HepG2 (cell line): ENCODE measurements around the gene BFAR. TPM values are rescaled to one million over a fixed set of nuclear protein-coding genes. Genes with fewer than 3 reads are reported as not detected.
A peak's percentile ranks its signal among the peaks of the same experiment; 100 is the strongest.

Source experiments
- ATAC-seq: fragments of 200-7000 bp; cut with Tn5 transposase; 3 replicates; pipeline ENCODE4 v1.9.1; 2020; ENCODE audit warnings: mild to moderate bottlenecking, moderate library complexity
- BruUV-seq: library from RNA; stranded (reverse); fragments of 400-500 nt; replicated peaks from 2 replicates; lab custom pipeline; 2021; lab: Mats Ljungman, UMichigan
- CTCF ChIA-PET: fragments of 300-600 bp; formaldehyde crosslinking; extraction: SDS; loops from one replicate; lab custom pipeline; 2021; ENCODE audit warnings: low total read pairs, inconsistent platforms, low intra/inter-chr PET ratio; lab: Yijun Ruan, JAX
- POLR2A ChIA-PET: fragments of 350-600 bp; sonication (Branson Sonifier 250); formaldehyde crosslinking; loops from one replicate; lab custom pipeline; 2020; ENCODE audit warnings: antibody characterized with exemption, inconsistent platforms; lab: Yijun Ruan, JAX
- DNase-seq: peaks from one replicate; pipeline ENCODE4 v3.0.0-alpha.2; 2015; ENCODE audit warnings: low spot score
- FAIRE-seq: peaks from 3 replicates; lab custom pipeline; 2011; peaks lifted over from hg19 to GRCh38; lab: Jason Lieb, UNC
- H2AFZ ChIP-seq: one replicate; pipeline ENCODE4 v1.6.1; 2011; ENCODE audit warnings: low read length, inconsistent platforms
- H3K27ac ChIP-seq: fragments of 300-600 bp; 3 replicates; pipeline ENCODE4 v1.8.0; 2011; ENCODE audit warnings: mixed run types, mild to moderate bottlenecking, mixed read lengths, low read length, inconsistent platforms; ENCODE audit not compliant: insufficient read depth; ENCODE audit errors: extremely low read length
- H3K27me3 ChIP-seq, 2 experiments: fragments of 200-600 bp in 1 of 2; 2 replicates in 1 of 2; 3 replicates in 1 of 2; pipeline versions ENCODE4 v1.6.0 to v1.8.0; 2011; ENCODE audit warnings: low read length in 2 of 2, mild to moderate bottlenecking in 2 of 2, moderate library complexity in 2 of 2, inconsistent platforms in 1 of 2; ENCODE audit not compliant: insufficient read depth in 2 of 2, control insufficient read depth in 1 of 2
- H3K36me3 ChIP-seq, 2 experiments: fragments of 200-600 bp in 1 of 2; replicated peaks in 1 of 2; 2 replicates in 1 of 2; 3 replicates in 1 of 2; pipeline versions ENCODE4 v1.5.1 to v1.8.0; 2011; ENCODE audit warnings: low read length in 2 of 2, inconsistent platforms in 1 of 2; ENCODE audit not compliant: insufficient read depth in 2 of 2, control insufficient read depth in 1 of 2
- H3K4me1 ChIP-seq: 2 replicates; pipeline ENCODE4 v1.5.1; 2012; ENCODE audit warnings: low read length, inconsistent platforms; ENCODE audit not compliant: insufficient read depth
- H3K4me2 ChIP-seq: 2 replicates; pipeline ENCODE4 v1.6.0; 2011; ENCODE audit warnings: low read depth, low read length, inconsistent platforms
- H3K4me3 ChIP-seq, 3 experiments: fragments of 200-600 bp in 1 of 3; sonication (generic), shearing (Covaris generic) in 1 of 3; replicated peaks in 1 of 3; 2 replicates each; pipeline ENCODE4 v1.5.1; 2011 to 2016; ENCODE audit warnings: low read length in 3 of 3, inconsistent platforms in 2 of 3, low read depth in 2 of 3, mild to moderate bottlenecking in 2 of 3, control low read depth in 1 of 3, mixed read lengths in 1 of 3; ENCODE audit not compliant: insufficient read depth in 1 of 3
- H3K79me2 ChIP-seq: one replicate; pipeline ENCODE4 v1.6.1; 2011; ENCODE audit warnings: low read length, inconsistent platforms; ENCODE audit not compliant: insufficient read depth
- H3K9ac ChIP-seq: 2 replicates; pipeline ENCODE4 v1.6.0; 2011; ENCODE audit warnings: mild to moderate bottlenecking, low read depth, low read length, inconsistent platforms; ENCODE audit not compliant: insufficient read depth
- H3K9me3 ChIP-seq: 2 replicates; pipeline ENCODE4 v1.5.1; 2012; ENCODE audit warnings: mild to moderate bottlenecking, low read length
- H4K20me1 ChIP-seq: 2 replicates; pipeline ENCODE4 v1.6.0; 2011; ENCODE audit warnings: inconsistent platforms, mild to moderate bottlenecking, low read length, moderate library complexity; ENCODE audit not compliant: insufficient read depth
- MEIS1 ChIP-seq: sonication (generic); formaldehyde crosslinking; IDR thresholded peaks from 2 replicates; pipeline ENCODE4 v1.9.0; 2021; ENCODE audit warnings: mild to moderate bottlenecking, missing genetic modification reagents, moderate library complexity, borderline replicate concordance
- ONECUT2 ChIP-seq: sonication (generic); formaldehyde crosslinking; IDR thresholded peaks from 2 replicates; pipeline ENCODE4 v1.4.0; 2020; ENCODE audit warnings: missing genetic modification reagents
- PRMT3 ChIP-seq: sonication (generic); formaldehyde crosslinking; IDR thresholded peaks from 2 replicates; pipeline ENCODE4 v1.8.1; 2022; ENCODE audit warnings: low read depth, mild to moderate bottlenecking, moderate library complexity, missing genetic modification reagents, borderline replicate concordance
- ZNF558 ChIP-seq: sonication (generic); formaldehyde crosslinking; IDR thresholded peaks from 2 replicates; pipeline ENCODE4 v1.9.0; 2022; ENCODE audit warnings: mild to moderate bottlenecking, missing genetic modification reagents, borderline replicate concordance
- ZNF652 ChIP-seq: IDR thresholded peaks from 2 replicates; pipeline ENCODE4 v1.6.1; 2016; ENCODE audit warnings: low read depth, borderline replicate concordance
- ZNF772 ChIP-seq: sonication (generic); formaldehyde crosslinking; IDR thresholded peaks from 2 replicates; pipeline ENCODE4 v1.5.0; 2020; ENCODE audit warnings: mild to moderate bottlenecking, missing genetic modification reagents
- WGBS: methylation state at CpG from one replicate; pipeline ENCODE4 v1.1.6; 2017; ENCODE audit warnings: low lambda C conversion rate; 5-methylcytosine and 5-hydroxymethylcytosine counted together
- in situ Hi-C: cut with HindIII; loops from 2 replicates; pipeline ENCODE4 v1.10.0; 2017; ENCODE audit warnings: low pct_unique_long_range_greater_than_20kb; ENCODE audit not compliant: extremely low pct_ligation_motif_present
- intact Hi-C: fragments of 100-400 bp; cut with micrococcal nuclease; formaldehyde crosslinking; loops from one replicate; pipeline ENCODE4 v1.10.0; 2022; ENCODE audit not compliant: unreplicated experiment
- polyA plus RNA-seq, 8 experiments: library from polyadenylated mRNA; depleted of rRNA in 3 of 8; stranded (reverse) in 7 of 8; unstranded in 1 of 8; fragments of >200 nt; fragmentation: Illumina TruSeq in 4 of 8; extraction: Trizol in 4 of 8; gene quantifications; 2 replicates each; pipeline versions ENCODE4 v1.2.1 to v1.2.3, GENCODE V29; 2011 to 2016; ENCODE audit warnings: low read depth in 4 of 8, missing spikeins in 1 of 8, mixed read lengths in 1 of 8; ENCODE audit not compliant: insufficient read depth in 1 of 8
- total RNA-seq, 5 experiments: library from RNA; depleted of rRNA; stranded (reverse); fragments of >200 nt; fragmentation: Illumina TruSeq; extraction: Trizol; gene quantifications; 2 replicates each; pipeline ENCODE4 v1.2.3, GENCODE V29; 2016; ENCODE audit warnings: low read depth in 1 of 5
- TF ChIP-seq, protein P1 (sequence below): sonication (generic); formaldehyde crosslinking; IDR thresholded peaks from 2 replicates; pipeline ENCODE4 v1.9.0; 2021; ENCODE audit warnings: missing genetic modification reagents, mild to moderate bottlenecking, borderline replicate concordance
- TF ChIP-seq, protein P2 (sequence below): IDR thresholded peaks from 2 replicates; pipeline ENCODE4 v1.6.1; 2016; ENCODE audit warnings: low read depth, missing genetic modification reagents, missing compliant biosample characterization
- TF ChIP-seq, protein P3 (sequence below): sonication (generic); formaldehyde crosslinking; IDR thresholded peaks from 2 replicates; pipeline ENCODE4 v1.8.0; 2022; ENCODE audit warnings: missing genetic modification reagents, mild to moderate bottlenecking, moderate library complexity, borderline replicate concordance
- TF ChIP-seq, protein P4 (sequence below): sonication (generic); formaldehyde crosslinking; IDR thresholded peaks from 2 replicates; pipeline ENCODE4 v1.5.1; 2020; ENCODE audit warnings: mild to moderate bottlenecking, missing genetic modification reagents, moderate library complexity

Gene BFAR
- total and polyA plus RNA-seq, 2 of the 13 experiments (the other 11 are each of a cell fraction or from before 2014, with no cell fraction given): 96.9 to 120 TPM

DNA sequence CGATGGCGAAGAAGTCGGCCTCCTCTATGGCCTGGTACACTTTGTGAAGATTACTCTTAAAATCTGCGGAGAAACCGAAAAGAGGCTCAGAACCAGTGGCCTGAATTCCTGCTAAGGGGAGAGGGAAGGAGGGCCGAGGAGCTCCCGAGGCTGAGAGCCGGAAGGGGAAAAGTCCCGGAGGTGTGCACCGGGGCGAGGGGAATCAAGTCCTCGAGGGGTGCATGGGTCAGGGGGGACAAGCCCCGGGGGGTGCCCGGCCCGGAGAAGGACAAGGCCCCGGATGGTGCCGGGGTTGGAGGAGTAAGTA lies 3.2 kb upstream of the BFAR start:
- H3K9ac ChIP-seq: peak overlapping the region; percentile 95
- peak overlapping the region; percentile 85 to 99 (median 94) for H3K4me3 ChIP-seq
- ChIA-PET POLR2A (interaction anchor here (0.7 to 1.5 kb wide), 12 partner anchors 9 to 710 kb away, joined by 3 to 5 read pairs (median 3); partner anchors contain the start of gene ERCC4), CTCF (no interaction called here)
- H3K9me3 ChIP-seq: no peaks in the 10 kb centered on the region
- 1% methylated on average over 17 of the region's 17 CpGs for WGBS
- H3K79me2 ChIP-seq: peaks cover 36% of the 10 kb centered on the region
- BruUV-seq: no TSS peak
- DNase-seq: no peak
- H3K36me3 ChIP-seq: peaks cover 10 to 31% of the 10 kb centered on the region in 2 experiments
- peaks cover 7% of the 10 kb centered on the region for H4K20me1 ChIP-seq
- peak overlapping the region; percentile 77 for H3K27ac ChIP-seq
- H3K4me1 ChIP-seq: peaks cover 51% of the 10 kb centered on the region
- in situ Hi-C loops: no loop called here
- ATAC-seq: peak; percentile 1
- no peaks in the 10 kb centered on the region; a peak in 1 of 5 replicates for H3K27me3 ChIP-seq
- FAIRE-seq: no peak
- H3K4me2 ChIP-seq: peak overlapping the region; percentile 80
- no peak overlapping the region for H2AFZ ChIP-seq
- intact Hi-C loops: no loop called here
- peak; percentile 13; the same call in 1 of the 2 replicates for TF ChIP-seq PRMT3 (CRISPR knock-in tag)
- TF ChIP-seq, protein P1, sequence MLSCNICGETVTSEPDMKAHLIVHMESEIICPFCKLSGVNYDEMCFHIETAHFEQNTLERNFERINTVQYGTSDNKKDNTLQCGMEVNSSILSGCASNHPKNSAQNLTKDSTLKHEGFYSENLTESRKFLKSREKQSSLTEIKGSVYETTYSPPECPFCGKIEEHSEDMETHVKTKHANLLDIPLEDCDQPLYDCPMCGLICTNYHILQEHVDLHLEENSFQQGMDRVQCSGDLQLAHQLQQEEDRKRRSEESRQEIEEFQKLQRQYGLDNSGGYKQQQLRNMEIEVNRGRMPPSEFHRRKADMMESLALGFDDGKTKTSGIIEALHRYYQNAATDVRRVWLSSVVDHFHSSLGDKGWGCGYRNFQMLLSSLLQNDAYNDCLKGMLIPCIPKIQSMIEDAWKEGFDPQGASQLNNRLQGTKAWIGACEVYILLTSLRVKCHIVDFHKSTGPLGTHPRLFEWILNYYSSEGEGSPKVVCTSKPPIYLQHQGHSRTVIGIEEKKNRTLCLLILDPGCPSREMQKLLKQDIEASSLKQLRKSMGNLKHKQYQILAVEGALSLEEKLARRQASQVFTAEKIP (CRISPR knock-in tag): peak; percentile 56; the same call in 1 of the 2 replicates
- 0 out of 2 replicates have a peak, but pooled peaks have one; percentile 7 for TF ChIP-seq ZNF772 (CRISPR knock-in tag)
- TF ChIP-seq MEIS1: no peak
- TF ChIP-seq, protein P2, sequence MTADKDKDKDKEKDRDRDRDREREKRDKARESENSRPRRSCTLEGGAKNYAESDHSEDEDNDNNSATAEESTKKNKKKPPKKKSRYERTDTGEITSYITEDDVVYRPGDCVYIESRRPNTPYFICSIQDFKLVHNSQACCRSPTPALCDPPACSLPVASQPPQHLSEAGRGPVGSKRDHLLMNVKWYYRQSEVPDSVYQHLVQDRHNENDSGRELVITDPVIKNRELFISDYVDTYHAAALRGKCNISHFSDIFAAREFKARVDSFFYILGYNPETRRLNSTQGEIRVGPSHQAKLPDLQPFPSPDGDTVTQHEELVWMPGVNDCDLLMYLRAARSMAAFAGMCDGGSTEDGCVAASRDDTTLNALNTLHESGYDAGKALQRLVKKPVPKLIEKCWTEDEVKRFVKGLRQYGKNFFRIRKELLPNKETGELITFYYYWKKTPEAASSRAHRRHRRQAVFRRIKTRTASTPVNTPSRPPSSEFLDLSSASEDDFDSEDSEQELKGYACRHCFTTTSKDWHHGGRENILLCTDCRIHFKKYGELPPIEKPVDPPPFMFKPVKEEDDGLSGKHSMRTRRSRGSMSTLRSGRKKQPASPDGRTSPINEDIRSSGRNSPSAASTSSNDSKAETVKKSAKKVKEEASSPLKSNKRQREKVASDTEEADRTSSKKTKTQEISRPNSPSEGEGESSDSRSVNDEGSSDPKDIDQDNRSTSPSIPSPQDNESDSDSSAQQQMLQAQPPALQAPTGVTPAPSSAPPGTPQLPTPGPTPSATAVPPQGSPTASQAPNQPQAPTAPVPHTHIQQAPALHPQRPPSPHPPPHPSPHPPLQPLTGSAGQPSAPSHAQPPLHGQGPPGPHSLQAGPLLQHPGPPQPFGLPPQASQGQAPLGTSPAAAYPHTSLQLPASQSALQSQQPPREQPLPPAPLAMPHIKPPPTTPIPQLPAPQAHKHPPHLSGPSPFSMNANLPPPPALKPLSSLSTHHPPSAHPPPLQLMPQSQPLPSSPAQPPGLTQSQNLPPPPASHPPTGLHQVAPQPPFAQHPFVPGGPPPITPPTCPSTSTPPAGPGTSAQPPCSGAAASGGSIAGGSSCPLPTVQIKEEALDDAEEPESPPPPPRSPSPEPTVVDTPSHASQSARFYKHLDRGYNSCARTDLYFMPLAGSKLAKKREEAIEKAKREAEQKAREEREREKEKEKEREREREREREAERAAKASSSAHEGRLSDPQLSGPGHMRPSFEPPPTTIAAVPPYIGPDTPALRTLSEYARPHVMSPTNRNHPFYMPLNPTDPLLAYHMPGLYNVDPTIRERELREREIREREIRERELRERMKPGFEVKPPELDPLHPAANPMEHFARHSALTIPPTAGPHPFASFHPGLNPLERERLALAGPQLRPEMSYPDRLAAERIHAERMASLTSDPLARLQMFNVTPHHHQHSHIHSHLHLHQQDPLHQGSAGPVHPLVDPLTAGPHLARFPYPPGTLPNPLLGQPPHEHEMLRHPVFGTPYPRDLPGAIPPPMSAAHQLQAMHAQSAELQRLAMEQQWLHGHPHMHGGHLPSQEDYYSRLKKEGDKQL: 0 out of 2 replicates have a peak, but pooled peaks have one; percentile 6
- TF ChIP-seq ZNF558 (CRISPR knock-in tag): no peak
- TF ChIP-seq, protein P3, sequence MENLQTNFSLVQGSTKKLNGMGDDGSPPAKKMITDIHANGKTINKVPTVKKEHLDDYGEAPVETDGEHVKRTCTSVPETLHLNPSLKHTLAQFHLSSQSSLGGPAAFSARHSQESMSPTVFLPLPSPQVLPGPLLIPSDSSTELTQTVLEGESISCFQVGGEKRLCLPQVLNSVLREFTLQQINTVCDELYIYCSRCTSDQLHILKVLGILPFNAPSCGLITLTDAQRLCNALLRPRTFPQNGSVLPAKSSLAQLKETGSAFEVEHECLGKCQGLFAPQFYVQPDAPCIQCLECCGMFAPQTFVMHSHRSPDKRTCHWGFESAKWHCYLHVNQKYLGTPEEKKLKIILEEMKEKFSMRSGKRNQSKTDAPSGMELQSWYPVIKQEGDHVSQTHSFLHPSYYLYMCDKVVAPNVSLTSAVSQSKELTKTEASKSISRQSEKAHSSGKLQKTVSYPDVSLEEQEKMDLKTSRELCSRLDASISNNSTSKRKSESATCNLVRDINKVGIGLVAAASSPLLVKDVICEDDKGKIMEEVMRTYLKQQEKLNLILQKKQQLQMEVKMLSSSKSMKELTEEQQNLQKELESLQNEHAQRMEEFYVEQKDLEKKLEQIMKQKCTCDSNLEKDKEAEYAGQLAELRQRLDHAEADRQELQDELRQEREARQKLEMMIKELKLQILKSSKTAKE (CRISPR knock-in tag): no peak
- TF ChIP-seq ZNF652 (CRISPR knock-in tag): no peak
- TF ChIP-seq, protein P4, sequence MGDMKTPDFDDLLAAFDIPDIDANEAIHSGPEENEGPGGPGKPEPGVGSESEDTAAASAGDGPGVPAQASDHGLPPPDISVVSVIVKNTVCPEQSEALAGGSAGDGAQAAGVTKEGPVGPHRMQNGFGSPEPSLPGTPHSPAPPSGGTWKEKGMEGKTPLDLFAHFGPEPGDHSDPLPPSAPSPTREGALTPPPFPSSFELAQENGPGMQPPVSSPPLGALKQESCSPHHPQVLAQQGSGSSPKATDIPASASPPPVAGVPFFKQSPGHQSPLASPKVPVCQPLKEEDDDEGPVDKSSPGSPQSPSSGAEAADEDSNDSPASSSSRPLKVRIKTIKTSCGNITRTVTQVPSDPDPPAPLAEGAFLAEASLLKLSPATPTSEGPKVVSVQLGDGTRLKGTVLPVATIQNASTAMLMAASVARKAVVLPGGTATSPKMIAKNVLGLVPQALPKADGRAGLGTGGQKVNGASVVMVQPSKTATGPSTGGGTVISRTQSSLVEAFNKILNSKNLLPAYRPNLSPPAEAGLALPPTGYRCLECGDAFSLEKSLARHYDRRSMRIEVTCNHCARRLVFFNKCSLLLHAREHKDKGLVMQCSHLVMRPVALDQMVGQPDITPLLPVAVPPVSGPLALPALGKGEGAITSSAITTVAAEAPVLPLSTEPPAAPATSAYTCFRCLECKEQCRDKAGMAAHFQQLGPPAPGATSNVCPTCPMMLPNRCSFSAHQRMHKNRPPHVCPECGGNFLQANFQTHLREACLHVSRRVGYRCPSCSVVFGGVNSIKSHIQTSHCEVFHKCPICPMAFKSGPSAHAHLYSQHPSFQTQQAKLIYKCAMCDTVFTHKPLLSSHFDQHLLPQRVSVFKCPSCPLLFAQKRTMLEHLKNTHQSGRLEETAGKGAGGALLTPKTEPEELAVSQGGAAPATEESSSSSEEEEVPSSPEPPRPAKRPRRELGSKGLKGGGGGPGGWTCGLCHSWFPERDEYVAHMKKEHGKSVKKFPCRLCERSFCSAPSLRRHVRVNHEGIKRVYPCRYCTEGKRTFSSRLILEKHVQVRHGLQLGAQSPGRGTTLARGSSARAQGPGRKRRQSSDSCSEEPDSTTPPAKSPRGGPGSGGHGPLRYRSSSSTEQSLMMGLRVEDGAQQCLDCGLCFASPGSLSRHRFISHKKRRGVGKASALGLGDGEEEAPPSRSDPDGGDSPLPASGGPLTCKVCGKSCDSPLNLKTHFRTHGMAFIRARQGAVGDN (CRISPR knock-in tag): no peak
- TF ChIP-seq ONECUT2 (CRISPR knock-in tag): no peak
